GM12878 (cell line): ENCODE data around the gene NEK8. TPM values are rescaled to one million over a fixed set of nuclear protein-coding genes. Genes with fewer than 3 reads are reported as not detected.

Experiments
- ATAC-seq: fragments of 200-7000 bp; cut with Tn5 transposase; 3 replicates; pipeline ENCODE4 v1.9.1; 2020; ENCODE audit warnings: mild to moderate bottlenecking, moderate library complexity
- BruUV-seq: library from RNA; stranded (reverse); fragments of 400-500 nt; replicated peaks from 2 replicates; lab custom pipeline; 2021; lab: Mats Ljungman, UMichigan
- CTCF ChIA-PET: fragments of 300-600 bp; sonication (Branson Sonifier 250); formaldehyde crosslinking; extraction: SDS; loops from one replicate; lab custom pipeline; 2021; ENCODE audit warnings: inconsistent platforms; lab: Yijun Ruan, JAX
- POLR2A ChIA-PET: fragments of 350-600 bp; formaldehyde crosslinking; extraction: SDS; loops from one replicate; lab custom pipeline; 2021; ENCODE audit warnings: inconsistent platforms; lab: Charles Lee
- RAD21 ChIA-PET: fragments of 300-600 bp; sonication (Branson Sonifier 250); formaldehyde crosslinking; loops from one replicate; lab custom pipeline; 2023; ENCODE audit warnings: antibody characterized with exemption; ENCODE audit not compliant: unreplicated experiment; lab: Charles Lee
- SMC1A ChIA-PET: fragments of 300-600 bp; sonication (Branson Sonifier 250); formaldehyde crosslinking; loops from one replicate; lab custom pipeline; 2023; ENCODE audit not compliant: unreplicated experiment, uncharacterized antibody; lab: Charles Lee
- DNase-seq: peaks from one replicate; pipeline ENCODE4 v3.0.0-alpha.2; 2011; ENCODE audit warnings: low read depth, low spot score
- FAIRE-seq: peaks from 3 replicates; lab custom pipeline; 2011; peaks lifted over from hg19 to GRCh38; lab: Jason Lieb, UNC
- H2AFZ ChIP-seq: 2 replicates; pipeline ENCODE4 v1.6.0; 2011; ENCODE audit warnings: low read depth, low read length, control low read depth; ENCODE audit not compliant: control insufficient read depth
- H3K27ac ChIP-seq: 2 replicates; pipeline ENCODE4 v1.5.1; 2011; ENCODE audit warnings: control low read depth; ENCODE audit not compliant: control insufficient read depth, insufficient read depth
- H3K27me3 ChIP-seq, 2 experiments: replicated peaks in 1 of 2; 2 replicates each; pipeline versions ENCODE4 v1.6.0 to v1.6.1; 2011; ENCODE audit warnings: low read length in 1 of 2; ENCODE audit not compliant: control insufficient read depth in 2 of 2, insufficient read depth in 2 of 2
- H3K36me3 ChIP-seq, 2 experiments: 2 replicates each; pipeline ENCODE4 v1.5.1; 2011; ENCODE audit warnings: low read length in 1 of 2; ENCODE audit not compliant: control insufficient read depth in 2 of 2, insufficient read depth in 2 of 2
- H3K4me1 ChIP-seq: 2 replicates; pipeline ENCODE4 v1.6.1; 2011; ENCODE audit warnings: mild to moderate bottlenecking, low read length, moderate library complexity, mixed read lengths; ENCODE audit not compliant: control insufficient read depth, insufficient read depth
- H3K4me2 ChIP-seq: 2 replicates; pipeline ENCODE4 v1.6.0; 2011; ENCODE audit warnings: control low read depth; ENCODE audit not compliant: control insufficient read depth, insufficient read depth
- H3K4me3 ChIP-seq: fragments of 200-600 bp; sonication (generic); 2 replicates; pipeline ENCODE4 v1.5.1; 2016
- H3K79me2 ChIP-seq: 2 replicates; pipeline ENCODE4 v1.6.0; 2011; ENCODE audit warnings: low read length; ENCODE audit not compliant: control insufficient read depth, insufficient read depth
- H3K9ac ChIP-seq: 2 replicates; pipeline ENCODE4 v1.8.0; 2011; ENCODE audit warnings: low read length, control low read depth, mixed read lengths; ENCODE audit not compliant: control insufficient read depth, insufficient read depth
- H3K9me3 ChIP-seq: replicated peaks from 3 replicates; pipeline ENCODE4 v1.5.1; 2011; ENCODE audit warnings: mild to moderate bottlenecking, low read length; ENCODE audit not compliant: control insufficient read depth, insufficient read depth
- H4K20me1 ChIP-seq: 2 replicates; pipeline ENCODE4 v1.6.0; 2011; ENCODE audit not compliant: control insufficient read depth, insufficient read depth
- BACH1 ChIP-seq: fragments of 450-650 bp; IDR thresholded peaks from 2 replicates; pipeline ENCODE4 v1.6.1; 2017; ENCODE audit warnings: mild to moderate bottlenecking, borderline replicate concordance
- DPF2 ChIP-seq: fragments of 450-650 bp; IDR thresholded peaks from 2 replicates; pipeline ENCODE4 v1.6.1; 2017; ENCODE audit warnings: mild to moderate bottlenecking
- LARP7 ChIP-seq: fragments of 450-650 bp; IDR thresholded peaks from 2 replicates; pipeline ENCODE4 v1.6.1; 2017; ENCODE audit warnings: mild to moderate bottlenecking
- MTA2 ChIP-seq: fragments of 450-650 bp; IDR thresholded peaks from 2 replicates; pipeline ENCODE4 v1.6.1; 2016; ENCODE audit warnings: low read depth, mild to moderate bottlenecking, moderate library complexity
- NRF1 ChIP-seq: conservative IDR thresholded peaks from 2 replicates; pipeline ENCODE4 v1.6.1; 2011; ENCODE audit warnings: mild to moderate bottlenecking, low read depth, low read length, improper control_type of control experiment
- POLR2A ChIP-seq: IDR thresholded peaks from 2 replicates; pipeline ENCODE4 v1.6.1; 2011; ENCODE audit warnings: low read depth, mild to moderate bottlenecking, low read length
- WGBS: methylation state at CpG from one replicate; pipeline ENCODE4 v1.1.6; 2016; ENCODE audit warnings: low lambda C conversion rate; ENCODE audit not compliant: insufficient replicate concordance, insufficient coverage; ENCODE audit errors: missing lambda C conversion rate; 5-methylcytosine and 5-hydroxymethylcytosine counted together
- in situ Hi-C: fragments of 300-500 bp; cut with MboI; formaldehyde crosslinking; loops from 9 replicates; pipeline ENCODE4 v1.14.3; 2018; ENCODE audit warnings: mixed read lengths
- intact Hi-C: fragments of 100-400 bp; cut with micrococcal nuclease; formaldehyde crosslinking; loops from one replicate; pipeline ENCODE4 v1.14.2; 2022; ENCODE audit not compliant: unreplicated experiment
- polyA plus RNA-seq, 11 experiments: library from polyadenylated mRNA; depleted of rRNA in 4 of 11; unstranded in 6 of 11; stranded (reverse) in 5 of 11; fragments of >200 nt; fragmentation: Nextera tagmentation in 4 of 11; fragmentation: Illumina TruSeq in 1 of 11; extraction: Ambion mirVana in 4 of 11; extraction: Trizol in 1 of 11; gene quantifications; 1 replicate in 1 of 11; 2 replicates in 10 of 11; pipeline versions ENCODE4 v1.2.1 to v1.2.3, GENCODE V29; 2011 to 2016; ENCODE audit warnings: inconsistent platforms in 2 of 11, missing spikeins in 2 of 11, low read depth in 1 of 11
- total RNA-seq, 4 experiments: library from RNA; depleted of rRNA in 3 of 4; stranded (reverse); fragments of >200 nt in 3 of 4; fragmentation: Illumina TruSeq in 1 of 4; extraction: Trizol in 1 of 4; gene quantifications; 2 replicates each; pipeline versions ENCODE4 v1.2.1 to v1.2.3, GENCODE V29; 2013 to 2021

Gene NEK8
- total and polyA plus RNA-seq, 10 of the 15 experiments (the other 5 are each of a cell fraction or from before 2014, with no cell fraction given) = 2.3 to 14.3 (median 9.4) TPM

- no peak for TF ChIP-seq NRF1
Measured at GRCh38 chr17:28744972-28745785, 16.6 kb downstream of the NEK8 start (continued).

DNA sequence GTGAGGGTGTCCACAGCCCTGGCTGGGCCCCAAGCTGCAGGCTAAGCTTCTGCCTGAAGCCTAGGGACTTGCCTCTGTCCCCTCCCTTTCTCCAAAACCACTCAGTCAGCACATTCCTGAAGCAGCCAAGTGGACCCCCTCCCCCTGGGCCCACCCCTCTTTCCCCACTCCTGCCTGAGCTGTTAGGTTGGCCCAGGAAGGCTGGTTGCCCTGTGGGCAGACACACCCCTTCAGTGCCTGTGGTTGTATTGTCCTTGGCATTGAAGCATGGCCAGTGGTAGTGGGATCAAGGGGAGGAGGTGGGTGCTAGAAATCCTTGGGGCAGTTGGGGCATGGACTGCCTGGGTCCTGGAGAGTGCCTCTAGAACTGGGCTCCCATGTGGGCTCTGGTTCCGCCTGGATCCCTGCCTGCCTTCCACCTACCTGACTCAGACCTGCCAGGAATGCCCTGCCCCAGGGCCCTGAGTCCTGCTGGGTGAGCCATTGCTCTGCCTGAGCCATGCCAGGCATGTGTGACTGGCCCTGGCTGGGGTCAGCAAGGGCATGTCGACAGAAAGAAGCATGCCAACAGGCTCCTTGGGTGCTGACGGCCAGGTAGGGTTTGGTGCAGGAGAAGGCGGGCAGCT is 17.3 kb downstream of the NEK8 start:
- Histone ChIP-seq H3K27ac (peak overlapping the region; percentile 95), H3K9me3 (no peaks in the 10 kb centered on the region), H3K4me3 (peak overlapping the region; percentile 92), H3K4me1 (peaks cover 52% of the 10 kb centered on the region), H4K20me1 (peaks cover 19% of the 10 kb centered on the region), H3K4me2 (peak overlapping the region; percentile 85), H3K9ac (peak overlapping the region; percentile 98), H2AFZ (no peak overlapping the region), H3K36me3 (peaks cover 28 to 31% of the 10 kb centered on the region in 2 experiments), H3K27me3 (no peaks in the 10 kb centered on the region), H3K79me2 (peaks cover 77% of the 10 kb centered on the region)
- DNase-seq = no peak
- intact Hi-C loops = no loop called here
- ChIA-PET SMC1A (interaction anchor here (17.8 kb wide), 1 partner anchor 17 kb away, joined by 326 read pairs; the partner anchor contains the start of genes NEK8 and TLCD1), POLR2A (interaction anchor here (0.5 to 15.2 kb wide), 9 partner anchors 9 to 818 kb away, joined by 3 to 485 read pairs (median 4); partner anchors contain the start of genes BLTP2, FAM222B, NEK8 and PHF12), CTCF (interaction anchor here (0.7 to 10.0 kb wide), 4 partner anchors 18 to 379 kb away, joined by 3 to 394 read pairs (median 18); partner anchors contain the start of genes NEK8, RPL23A and TLCD1), RAD21 (interaction anchor here (1.2 to 17.4 kb wide), 5 partner anchors 18 to 101 kb away, joined by 4 to 375 read pairs (median 5); partner anchors contain the start of genes BLTP2, NEK8, RPL23A and TLCD1)
- 37% methylated on average over 4 of the region's 4 CpGs for WGBS
- TF ChIP-seq DPF2 = 0 out of 2 replicates have a peak, but pooled peaks have one; percentile 3
- TF ChIP-seq MTA2 = no peak
- TF ChIP-seq POLR2A = peak; percentile 59
- TF ChIP-seq LARP7 = 0 out of 2 replicates have a peak, but pooled peaks have one; percentile 18
- 0 out of 2 replicates have a peak, but pooled peaks have one; percentile 17 for TF ChIP-seq BACH1
- ATAC-seq = no peak
- BruUV-seq = no TSS peak
- in situ Hi-C loops = loop anchor here (25.0 kb wide), 1 partner anchor 1284 kb away; the partner anchor contains the start of gene KSR1
- FAIRE-seq = no peak
